Measurements from ENCODE around the gene MLANA.

DNA sequence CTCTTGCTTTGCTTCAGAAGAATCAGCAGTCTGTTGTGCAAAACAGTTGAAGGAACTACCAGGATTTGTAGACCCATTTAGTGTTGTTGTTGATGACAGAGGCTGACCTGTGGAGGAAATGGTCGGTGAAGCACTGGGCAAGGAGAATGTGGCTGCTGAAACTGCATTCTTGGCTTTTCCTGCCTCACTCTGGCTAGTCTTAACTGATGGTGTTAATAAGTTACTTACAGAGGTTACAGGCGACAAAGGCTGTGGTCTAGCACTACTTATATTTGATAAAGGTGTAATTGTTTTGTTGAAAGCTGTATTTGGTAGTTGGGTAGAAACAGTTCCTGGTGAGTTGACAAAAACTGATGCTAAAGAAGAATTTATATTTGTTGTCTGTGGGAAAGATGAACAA, 31.5 kb downstream of the MLANA start:
- TF ChIP-seq ZNF263 (CRISPR knock-in tag; IDR thresholded peaks at IDR 0.05; ENCODE audit: low read depth) (no peak), KAT7 (CRISPR knock-in tag; IDR thresholded peaks at IDR 0.05; ENCODE audit: borderline replicate concordance) (no peak), NR2C2 (CRISPR knock-in tag; IDR thresholded peaks at IDR 0.05) (no peak), ZNF416 (CRISPR knock-in tag; IDR thresholded peaks at IDR 0.05) (no peak)
- TF ChIP-seq, protein P1, sequence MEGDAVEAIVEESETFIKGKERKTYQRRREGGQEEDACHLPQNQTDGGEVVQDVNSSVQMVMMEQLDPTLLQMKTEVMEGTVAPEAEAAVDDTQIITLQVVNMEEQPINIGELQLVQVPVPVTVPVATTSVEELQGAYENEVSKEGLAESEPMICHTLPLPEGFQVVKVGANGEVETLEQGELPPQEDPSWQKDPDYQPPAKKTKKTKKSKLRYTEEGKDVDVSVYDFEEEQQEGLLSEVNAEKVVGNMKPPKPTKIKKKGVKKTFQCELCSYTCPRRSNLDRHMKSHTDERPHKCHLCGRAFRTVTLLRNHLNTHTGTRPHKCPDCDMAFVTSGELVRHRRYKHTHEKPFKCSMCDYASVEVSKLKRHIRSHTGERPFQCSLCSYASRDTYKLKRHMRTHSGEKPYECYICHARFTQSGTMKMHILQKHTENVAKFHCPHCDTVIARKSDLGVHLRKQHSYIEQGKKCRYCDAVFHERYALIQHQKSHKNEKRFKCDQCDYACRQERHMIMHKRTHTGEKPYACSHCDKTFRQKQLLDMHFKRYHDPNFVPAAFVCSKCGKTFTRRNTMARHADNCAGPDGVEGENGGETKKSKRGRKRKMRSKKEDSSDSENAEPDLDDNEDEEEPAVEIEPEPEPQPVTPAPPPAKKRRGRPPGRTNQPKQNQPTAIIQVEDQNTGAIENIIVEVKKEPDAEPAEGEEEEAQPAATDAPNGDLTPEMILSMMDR (IDR thresholded peaks at IDR 0.05): no peak
